ENCODE measurements around the gene FGA. TPM values are rescaled to one million over a fixed set of nuclear protein-coding genes. Genes with fewer than 3 reads are reported as not detected.

The FGA gene
- total RNA-seq, 1 donor from 2014 or later = not detected

DNA sequence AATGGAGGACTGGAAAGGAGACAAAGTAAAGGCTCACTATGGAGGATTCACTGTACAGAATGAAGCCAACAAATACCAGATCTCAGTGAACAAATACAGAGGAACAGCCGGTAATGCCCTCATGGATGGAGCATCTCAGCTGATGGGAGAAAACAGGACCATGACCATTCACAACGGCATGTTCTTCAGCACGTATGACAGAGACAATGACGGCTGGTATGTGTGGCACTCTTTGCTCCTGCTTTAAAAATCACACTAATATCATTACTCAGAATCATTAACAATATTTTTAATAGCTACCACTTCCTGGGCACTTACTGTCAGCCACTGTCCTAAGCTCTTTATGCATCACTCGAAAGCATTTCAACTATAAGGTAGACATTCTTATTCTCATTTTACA, 21.0 kb downstream of the FGA start:
- H3K9me3 Mint-ChIP-seq = no peaks in the 10 kb centered on the region
- ATAC-seq (ENCODE audit: low read depth) (no peak), DNase-seq (no peak)
- no peaks in the 10 kb centered on the region for H3K4me1 Mint-ChIP-seq
- peaks cover 11% of the 10 kb centered on the region for H3K27me3 Mint-ChIP-seq
- H3K36me3 Mint-ChIP-seq (ENCODE audit: low read depth) = no peaks in the 10 kb centered on the region
- TF ChIP-seq CTCF (IDR thresholded peaks at IDR 0.05) = no peak
- POLR2A ChIA-PET = no interaction called here
- no peak overlapping the region for H3K27ac Mint-ChIP-seq
- intact Hi-C loops (cut with micrococcal nuclease) = no loop called here
- CTCF ChIA-PET = no interaction called here
- H3K4me3 Mint-ChIP-seq = no peak overlapping the region

- intact Hi-C loops (cut with micrococcal nuclease) = no loop called here
- DNase-seq (no peak), ATAC-seq (ENCODE audit: low read depth) (no peak)
- Mint-ChIP-seq H3K9me3 (no peaks in the 10 kb centered on the region), H3K27ac (no peak overlapping the region), H3K27me3 (peaks cover 11% of the 10 kb centered on the region), H3K4me1 (no peaks in the 10 kb centered on the region), H3K4me3 (no peak overlapping the region), H3K36me3 (ENCODE audit: low read depth) (no peaks in the 10 kb centered on the region)
- no peak for TF ChIP-seq CTCF (IDR thresholded peaks at IDR 0.05)
- ChIA-PET POLR2A (no interaction called here), CTCF (no interaction called here)
Observed at GRCh38 chr4:154569028-154569427, 21.5 kb downstream of the FGA start.

DNA sequence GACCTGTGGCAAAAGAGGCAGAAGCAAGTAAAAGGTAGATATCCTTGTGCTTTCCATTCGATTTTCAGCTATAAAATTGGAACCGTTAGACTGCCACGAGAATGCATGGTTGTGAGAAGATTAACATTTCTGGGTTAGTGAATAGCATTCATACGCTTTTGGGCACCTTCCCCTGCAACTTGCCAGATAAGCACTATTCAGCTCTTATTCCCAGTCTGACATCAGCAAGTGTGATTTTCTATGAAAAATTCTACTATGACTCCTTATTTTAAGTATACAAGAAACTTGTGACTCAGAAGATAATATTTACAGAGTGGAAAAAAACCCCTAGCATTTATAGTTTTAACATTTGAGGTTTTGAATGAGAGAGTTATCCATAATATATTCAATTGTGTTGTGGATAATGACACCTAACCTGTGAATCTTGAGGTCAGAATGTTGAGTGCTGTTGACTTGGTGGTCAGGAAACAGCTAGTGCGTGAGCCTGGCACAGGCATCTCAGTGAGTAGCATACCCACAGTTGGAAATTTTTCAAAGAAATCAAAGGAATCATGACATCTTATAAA, 23.8 kb downstream of the FGA start:
- H3K9me3 Mint-ChIP-seq = no peaks in the 10 kb centered on the region
- intact Hi-C loops (cut with micrococcal nuclease) = no loop called here
- no peak for TF ChIP-seq CTCF (IDR thresholded peaks at IDR 0.05)
- no peaks in the 10 kb centered on the region for H3K4me1 Mint-ChIP-seq
- no peak for ATAC-seq (ENCODE audit: low read depth)
- CTCF ChIA-PET = interaction anchor here (1.1 kb wide), 1 partner anchor 52 kb away, joined by 3 read pairs; no protein-coding TSS in a partner anchor
- no peaks in the 10 kb centered on the region for H3K36me3 Mint-ChIP-seq (ENCODE audit: low read depth)
- H3K4me3 Mint-ChIP-seq = no peak overlapping the region
- peaks cover 9% of the 10 kb centered on the region for H3K27me3 Mint-ChIP-seq
- POLR2A ChIA-PET = no interaction called here
- H3K27ac Mint-ChIP-seq = no peak overlapping the region
- DNase-seq = no peak

GRCh38 chr4:154565704-154566103, 24.8 kb downstream of the FGA start:
- CTCF ChIA-PET = interaction anchor here (1.1 kb wide), 1 partner anchor 53 kb away, joined by 3 read pairs; no protein-coding TSS in a partner anchor
- intact Hi-C loops (cut with micrococcal nuclease) = no loop called here

DNA sequence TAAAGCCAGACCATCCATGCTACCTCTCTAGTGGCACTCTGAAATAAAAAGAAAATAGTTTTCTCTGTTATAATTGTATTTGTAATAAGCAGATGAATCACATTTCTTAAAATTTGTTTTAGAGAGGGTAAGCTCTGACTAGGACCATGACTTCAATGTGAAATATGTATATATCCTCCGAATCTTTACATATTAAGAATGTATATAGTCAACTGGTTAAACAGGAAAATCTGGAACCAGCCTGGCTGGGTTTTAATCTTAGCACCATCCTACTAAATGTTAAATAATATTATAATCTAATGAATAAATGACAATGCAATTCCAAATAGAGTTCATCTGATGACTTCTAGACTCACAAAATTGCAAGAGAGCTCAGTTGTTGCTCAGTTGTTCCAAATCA, 26.2 kb downstream of the FGA start:
- ChIA-PET POLR2A (no interaction called here), CTCF (no interaction called here)
- Mint-ChIP-seq H3K4me1 (no peaks in the 10 kb centered on the region), H3K27me3 (peaks cover 10% of the 10 kb centered on the region), H3K27ac (no peak overlapping the region), H3K9me3 (no peaks in the 10 kb centered on the region), H3K36me3 (ENCODE audit: low read depth) (no peaks in the 10 kb centered on the region), H3K4me3 (no peak overlapping the region)
- DNase-seq (no peak), ATAC-seq (ENCODE audit: low read depth) (no peak)
- TF ChIP-seq CTCF (IDR thresholded peaks at IDR 0.05) = no peak
- intact Hi-C loops (cut with micrococcal nuclease) = loop anchor here (5.0 kb wide), 1 partner anchor 213 kb away; no protein-coding TSS in a partner anchor

More at GRCh38 chr4:154565704-154566103, 24.8 kb downstream of the FGA start:
- Mint-ChIP-seq H3K4me3 (no peak overlapping the region), H3K36me3 (ENCODE audit: low read depth) (no peaks in the 10 kb centered on the region), H3K27me3 (peaks cover 8% of the 10 kb centered on the region), H3K4me1 (no peaks in the 10 kb centered on the region), H3K9me3 (no peaks in the 10 kb centered on the region), H3K27ac (no peak overlapping the region)
- DNase-seq (no peak), ATAC-seq (ENCODE audit: low read depth) (no peak)
- POLR2A ChIA-PET = no interaction called here
- TF ChIP-seq CTCF (IDR thresholded peaks at IDR 0.05) = no peak

Measured in activated B cell treated with CpG ODN at 0.5 μM for 24 hours (primary cell).